ENCODE measurements around the gene KIF12. TPM values are rescaled to one million over a fixed set of nuclear protein-coding genes. Genes with fewer than 3 reads are reported as not detected.
"Not testable (repeated sequence)": the region's sequence is repeated elsewhere in the genome, so short reads cannot be mapped to it uniquely, and the experiment has no call there.

The KIF12 gene
- total RNA-seq, 2 donors from 2014 or later: not detected

- no peak for DNase-seq (ENCODE audit: low spot score)
- Histone ChIP-seq H3K4me3 (no peak overlapping the region), H3K27ac (peak overlapping the region in 1 of 2 donors; percentile 18)
Measured at GRCh38 chr9:114131808-114132549, 32.9 kb upstream of the KIF12 start.

GRCh38 chr9:114130624-114131277 is 31.7 kb upstream of the KIF12 start:
- Histone ChIP-seq H3K27ac (no peak overlapping the region), H3K27me3 (no peaks in the 10 kb centered on the region), H3K36me3 (no peaks in the 10 kb centered on the region), H3K4me1 (peaks cover 0 to 18% of the 10 kb centered on the region in 2 donors), H3K9me3 (no peaks in the 10 kb centered on the region), H3K4me3 (no peak overlapping the region)
- no peak for TF ChIP-seq CTCF (IDR thresholded peaks at IDR 0.05)
- DNase-seq (ENCODE audit: low spot score): no peak

More at GRCh38 chr9:114131808-114132549, 32.9 kb upstream of the KIF12 start:
- no peak for TF ChIP-seq CTCF (IDR thresholded peaks at IDR 0.05)
- Histone ChIP-seq H3K27me3 (no peaks in the 10 kb centered on the region), H3K36me3 (no peaks in the 10 kb centered on the region), H3K4me1 (peaks cover 0 to 18% of the 10 kb centered on the region in 2 donors), H3K9me3 (no peaks in the 10 kb centered on the region)

GRCh38 chr9:114130141-114130540 is 31.0 kb upstream of the KIF12 start:
- H3K4me1 ChIP-seq: peaks cover 0 to 20% of the 10 kb centered on the region in 2 donors
- H3K27ac ChIP-seq: no peak overlapping the region
- no peak overlapping the region for H3K4me3 ChIP-seq
- H3K36me3 ChIP-seq: no peaks in the 10 kb centered on the region
- no peaks in the 10 kb centered on the region for H3K27me3 ChIP-seq
- DNase-seq (ENCODE audit: low spot score): no peak
- no peak for TF ChIP-seq CTCF (IDR thresholded peaks at IDR 0.05)
- H3K9me3 ChIP-seq: no peaks in the 10 kb centered on the region

GRCh38 chr9:114128759-114129158 is 29.7 kb upstream of the KIF12 start:
- not testable (repeated sequence) for H3K36me3 ChIP-seq; H3K27ac ChIP-seq; H3K27me3 ChIP-seq; H3K4me3 ChIP-seq; H3K9me3 ChIP-seq; DNase-seq (ENCODE audit: low spot score)
- H3K4me1 ChIP-seq: peaks cover 0 to 28% of the 10 kb centered on the region in 2 donors

GRCh38 chr9:114126247-114127060 is 27.4 kb upstream of the KIF12 start:
- no peak overlapping the region for H3K4me3 ChIP-seq
- H3K9me3 ChIP-seq: no peaks in the 10 kb centered on the region
- TF ChIP-seq CTCF (IDR thresholded peaks at IDR 0.05): no peak
- H3K4me1 ChIP-seq: peaks cover 0 to 19% of the 10 kb centered on the region in 2 donors
- H3K27ac ChIP-seq: no peak overlapping the region
- no peak for DNase-seq (ENCODE audit: low spot score)
- no peaks in the 10 kb centered on the region for H3K27me3 ChIP-seq
- no peaks in the 10 kb centered on the region for H3K36me3 ChIP-seq

All from right atrium auricular region (tissue), 2 donors.